HL-60 (cell line): ENCODE data around the gene PRSS56.

Source experiments
- DNase-seq, 2 experiments: peaks; one replicate each; pipeline ENCODE4 v3.0.0-alpha.2; 2010 to 2020; ENCODE audit warnings: low read depth in 1 of 2, low spot score in 1 of 2
- H3K27ac ChIP-seq: fragments of 250-450 bp; sonication (Bioruptor Pico); replicated peaks from 2 replicates; pipeline ENCODE4 v1.5.1; 2020; ENCODE audit warnings: mild to moderate bottlenecking, moderate library complexity
- H3K27me3 ChIP-seq: fragments of 250-450 bp; sonication (Bioruptor Pico); 2 replicates; pipeline ENCODE4 v1.5.1; 2021; ENCODE audit warnings: mild to moderate bottlenecking, moderate library complexity; ENCODE audit not compliant: insufficient read depth, poor library complexity, severe bottlenecking
- H3K4me3 ChIP-seq: replicated peaks from 2 replicates; pipeline ENCODE4 v1.5.1; 2011; ENCODE audit warnings: mild to moderate bottlenecking, control low read depth, low read length; ENCODE audit not compliant: insufficient read depth
- CTCF ChIP-seq: IDR thresholded peaks from one replicate; pipeline ENCODE4 v1.5.1; 2011; ENCODE audit warnings: low read length, control low read depth, inconsistent platforms; ENCODE audit not compliant: insufficient read depth
- GABPA ChIP-seq: IDR thresholded peaks from 2 replicates; pipeline ENCODE4 v1.6.1; 2012; ENCODE audit warnings: low read depth
- POLR2AphosphoS5 ChIP-seq: IDR thresholded peaks from 2 replicates; pipeline ENCODE4 v1.6.1; 2012; ENCODE audit warnings: low read depth
- REST ChIP-seq: IDR thresholded peaks from 2 replicates; pipeline ENCODE4 v1.6.1; 2012; ENCODE audit warnings: low read depth; ENCODE audit not compliant: insufficient replicate concordance
- SPI1 ChIP-seq: IDR thresholded peaks from 2 replicates; pipeline ENCODE4 v1.6.1; 2012; ENCODE audit warnings: low read depth, mild to moderate bottlenecking, borderline replicate concordance

Gene PRSS56

GRCh38 chr2:232540441-232541041, 20.4 kb downstream of the PRSS56 start:
- Histone ChIP-seq H3K4me3 (no peak overlapping the region), H3K27me3 (no peaks in the 10 kb centered on the region), H3K27ac (no peak overlapping the region)
- no peak for TF ChIP-seq SPI1
- TF ChIP-seq GABPA, result no peak
- TF ChIP-seq CTCF, result no peak
- TF ChIP-seq REST, result no peak
- TF ChIP-seq POLR2AphosphoS5, result no peak
- DNase-seq, result no peak

GRCh38 chr2:232541195-232541960, 21.2 kb downstream of the PRSS56 start:
- no peak overlapping the region for H3K27ac ChIP-seq
- H3K27me3 ChIP-seq, result no peaks in the 10 kb centered on the region
- TF ChIP-seq REST, result no peak
- TF ChIP-seq POLR2AphosphoS5, result peak; percentile 37
- H3K4me3 ChIP-seq, result no peak overlapping the region
- DNase-seq, result peak in 1 of 2 experiments; percentile 48

- Histone ChIP-seq H3K27ac (no peak overlapping the region), H3K4me3 (no peak overlapping the region), H3K27me3 (no peaks in the 10 kb centered on the region)
- DNase-seq, result no peak
- TF ChIP-seq POLR2AphosphoS5 (no peak), REST (no peak), SPI1 (no peak), GABPA (no peak), CTCF (no peak)
These were observed 21.9 kb downstream of the PRSS56 start for GRCh38 chr2:232541961-232542714.
